HepG2 (cell line): ENCODE measurements around the gene GRK6. TPM values are rescaled to one million over a fixed set of nuclear protein-coding genes. Genes with fewer than 3 reads are reported as not detected.

Source experiments
- AGO1 ChIP-seq: fragments of 200-400 bp; formaldehyde crosslinking; IDR thresholded peaks from 2 replicates; pipeline ENCODE4 v1.6.1; 2017; ENCODE audit warnings: mild to moderate bottlenecking, low read depth, low read length, moderate library complexity; ENCODE audit not compliant: poor library complexity, severe bottlenecking
- BHLHE40 ChIP-seq: IDR thresholded peaks from 2 replicates; pipeline ENCODE4 v1.6.1; 2011; ENCODE audit warnings: low read length, improper control_type of control experiment
- CEBPZ ChIP-seq: IDR thresholded peaks from 2 replicates; pipeline ENCODE4 v1.6.1; 2012; ENCODE audit warnings: low read length, improper control_type of control experiment
- EED ChIP-seq: sonication (generic); formaldehyde crosslinking; IDR thresholded peaks from 2 replicates; pipeline ENCODE4 v1.5.0; 2020; ENCODE audit warnings: mild to moderate bottlenecking, missing genetic modification reagents
- FOSL1 ChIP-seq: sonication (generic); formaldehyde crosslinking; IDR thresholded peaks from 2 replicates; pipeline ENCODE4 v1.9.0; 2021; ENCODE audit warnings: missing genetic modification reagents, borderline replicate concordance
- FOXO1 ChIP-seq: sonication (generic); formaldehyde crosslinking; IDR thresholded peaks from 2 replicates; pipeline ENCODE4 v1.4.0; 2020; ENCODE audit warnings: missing genetic modification reagents
- HMGA1 ChIP-seq: sonication (generic); formaldehyde crosslinking; conservative IDR thresholded peaks from 2 replicates; pipeline ENCODE4 v1.4.0; 2020; ENCODE audit warnings: missing genetic modification reagents
- JDP2 ChIP-seq: sonication (generic); formaldehyde crosslinking; IDR thresholded peaks from 2 replicates; pipeline ENCODE4 v1.8.1; 2022; ENCODE audit warnings: missing genetic modification reagents, borderline replicate concordance
- LCORL ChIP-seq, 2 experiments: fragments of 450-650 bp in 1 of 2; sonication (generic) in 1 of 2; formaldehyde crosslinking in 1 of 2; IDR thresholded peaks; 2 replicates each; pipeline versions ENCODE4 v1.5.0 to v1.6.1; 2017 to 2020; ENCODE audit warnings: antibody characterized with exemption in 1 of 2, missing genetic modification reagents in 1 of 2
- MAFG ChIP-seq: sonication (generic); formaldehyde crosslinking; IDR thresholded peaks from 2 replicates; pipeline ENCODE4 v1.5.1; 2020; ENCODE audit warnings: mild to moderate bottlenecking, missing genetic modification reagents
- RBM22 ChIP-seq: fragments of 200-400 bp; formaldehyde crosslinking; optimal IDR thresholded peaks from 2 replicates; pipeline ENCODE3; 2017; ENCODE audit warnings: mild to moderate bottlenecking, low read length, moderate library complexity
- TEAD3 ChIP-seq: optimal IDR thresholded peaks from 2 replicates; pipeline ENCODE3; 2016; ENCODE audit warnings: borderline replicate concordance
- ZFX ChIP-seq: sonication (generic); formaldehyde crosslinking; IDR thresholded peaks from 2 replicates; pipeline ENCODE4 v1.4.0; 2020; ENCODE audit warnings: mild to moderate bottlenecking, low read depth, missing genetic modification reagents, moderate library complexity
- ZNF510 ChIP-seq: sonication (generic); formaldehyde crosslinking; IDR thresholded peaks from 2 replicates; pipeline ENCODE4 v1.4.0; 2020; ENCODE audit warnings: low read depth, mild to moderate bottlenecking, missing genetic modification reagents
- ZNF737 ChIP-seq: sonication (generic); formaldehyde crosslinking; IDR thresholded peaks from 2 replicates; pipeline ENCODE4 v1.5.0; 2020; ENCODE audit warnings: missing genetic modification reagents, mild to moderate bottlenecking, borderline replicate concordance
- polyA plus RNA-seq, 8 experiments: library from polyadenylated mRNA; depleted of rRNA in 3 of 8; stranded (reverse) in 7 of 8; unstranded in 1 of 8; fragments of >200 nt; fragmentation: Illumina TruSeq in 4 of 8; extraction: Trizol in 4 of 8; gene quantifications; 2 replicates each; pipeline versions ENCODE4 v1.2.1 to v1.2.3, GENCODE V29; 2011 to 2016; ENCODE audit warnings: low read depth in 4 of 8, missing spikeins in 1 of 8, mixed read lengths in 1 of 8; ENCODE audit not compliant: insufficient read depth in 1 of 8
- total RNA-seq, 5 experiments: library from RNA; depleted of rRNA; stranded (reverse); fragments of >200 nt; fragmentation: Illumina TruSeq; extraction: Trizol; gene quantifications; 2 replicates each; pipeline ENCODE4 v1.2.3, GENCODE V29; 2016; ENCODE audit warnings: low read depth in 1 of 5
- TF ChIP-seq, protein P1 (sequence below): sonication (generic); formaldehyde crosslinking; IDR thresholded peaks from 2 replicates; pipeline ENCODE4 v1.4.0; 2020; ENCODE audit warnings: missing genetic modification reagents
- TF ChIP-seq, protein P2 (sequence below): sonication (generic); formaldehyde crosslinking; IDR thresholded peaks from 2 replicates; pipeline ENCODE4 v1.5.0; 2020; ENCODE audit warnings: missing genetic modification reagents
- TF ChIP-seq, protein P3 (sequence below): sonication (generic); formaldehyde crosslinking; IDR thresholded peaks from 2 replicates; pipeline ENCODE4 v1.4.0; 2020; ENCODE audit warnings: missing genetic modification reagents, borderline replicate concordance
- TF ChIP-seq, protein P4 (sequence below): sonication (generic); formaldehyde crosslinking; IDR thresholded peaks from 2 replicates; pipeline ENCODE4 v1.4.0; 2020; ENCODE audit warnings: missing genetic modification reagents

GRK6 gene
- total and polyA plus RNA-seq, 2 of the 13 experiments (the other 11 are each of a cell fraction or from before 2014, with no cell fraction given), result 13.2 to 19.9 TPM

GRCh38 chr5:177440211-177440989 lies 13.9 kb downstream of the GRK6 start (continued):
- TF ChIP-seq, protein P1, sequence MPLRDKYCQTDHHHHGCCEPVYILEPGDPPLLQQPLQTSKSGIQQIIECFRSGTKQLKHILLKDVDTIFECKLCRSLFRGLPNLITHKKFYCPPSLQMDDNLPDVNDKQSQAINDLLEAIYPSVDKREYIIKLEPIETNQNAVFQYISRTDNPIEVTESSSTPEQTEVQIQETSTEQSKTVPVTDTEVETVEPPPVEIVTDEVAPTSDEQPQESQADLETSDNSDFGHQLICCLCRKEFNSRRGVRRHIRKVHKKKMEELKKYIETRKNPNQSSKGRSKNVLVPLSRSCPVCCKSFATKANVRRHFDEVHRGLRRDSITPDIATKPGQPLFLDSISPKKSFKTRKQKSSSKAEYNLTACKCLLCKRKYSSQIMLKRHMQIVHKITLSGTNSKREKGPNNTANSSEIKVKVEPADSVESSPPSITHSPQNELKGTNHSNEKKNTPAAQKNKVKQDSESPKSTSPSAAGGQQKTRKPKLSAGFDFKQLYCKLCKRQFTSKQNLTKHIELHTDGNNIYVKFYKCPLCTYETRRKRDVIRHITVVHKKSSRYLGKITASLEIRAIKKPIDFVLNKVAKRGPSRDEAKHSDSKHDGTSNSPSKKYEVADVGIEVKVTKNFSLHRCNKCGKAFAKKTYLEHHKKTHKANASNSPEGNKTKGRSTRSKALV (CRISPR knock-in tag), result no peak
- TF ChIP-seq, protein P2, sequence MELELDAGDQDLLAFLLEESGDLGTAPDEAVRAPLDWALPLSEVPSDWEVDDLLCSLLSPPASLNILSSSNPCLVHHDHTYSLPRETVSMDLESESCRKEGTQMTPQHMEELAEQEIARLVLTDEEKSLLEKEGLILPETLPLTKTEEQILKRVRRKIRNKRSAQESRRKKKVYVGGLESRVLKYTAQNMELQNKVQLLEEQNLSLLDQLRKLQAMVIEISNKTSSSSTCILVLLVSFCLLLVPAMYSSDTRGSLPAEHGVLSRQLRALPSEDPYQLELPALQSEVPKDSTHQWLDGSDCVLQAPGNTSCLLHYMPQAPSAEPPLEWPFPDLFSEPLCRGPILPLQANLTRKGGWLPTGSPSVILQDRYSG (CRISPR knock-in tag), result no peak
- TF ChIP-seq ZNF737 (CRISPR knock-in tag) (no peak), ZNF510 (CRISPR knock-in tag) (no peak), JDP2 (CRISPR knock-in tag) (no peak), HMGA1 (CRISPR knock-in tag) (no peak), TEAD3 (CRISPR knock-in tag) (no peak), CEBPZ (no peak), LCORL (IDR thresholded peaks at IDR 0.05) (no peak), LCORL (CRISPR knock-in tag; IDR thresholded peaks at IDR 0.05) (no peak), BHLHE40 (no peak), MAFG (CRISPR knock-in tag) (no peak), FOXO1 (CRISPR knock-in tag) (no peak), RBM22 (peak; percentile 88), ZFX (CRISPR knock-in tag) (no peak), EED (CRISPR knock-in tag) (no peak), FOSL1 (CRISPR knock-in tag) (no peak), AGO1 (peak; percentile 71)
- TF ChIP-seq, protein P3, sequence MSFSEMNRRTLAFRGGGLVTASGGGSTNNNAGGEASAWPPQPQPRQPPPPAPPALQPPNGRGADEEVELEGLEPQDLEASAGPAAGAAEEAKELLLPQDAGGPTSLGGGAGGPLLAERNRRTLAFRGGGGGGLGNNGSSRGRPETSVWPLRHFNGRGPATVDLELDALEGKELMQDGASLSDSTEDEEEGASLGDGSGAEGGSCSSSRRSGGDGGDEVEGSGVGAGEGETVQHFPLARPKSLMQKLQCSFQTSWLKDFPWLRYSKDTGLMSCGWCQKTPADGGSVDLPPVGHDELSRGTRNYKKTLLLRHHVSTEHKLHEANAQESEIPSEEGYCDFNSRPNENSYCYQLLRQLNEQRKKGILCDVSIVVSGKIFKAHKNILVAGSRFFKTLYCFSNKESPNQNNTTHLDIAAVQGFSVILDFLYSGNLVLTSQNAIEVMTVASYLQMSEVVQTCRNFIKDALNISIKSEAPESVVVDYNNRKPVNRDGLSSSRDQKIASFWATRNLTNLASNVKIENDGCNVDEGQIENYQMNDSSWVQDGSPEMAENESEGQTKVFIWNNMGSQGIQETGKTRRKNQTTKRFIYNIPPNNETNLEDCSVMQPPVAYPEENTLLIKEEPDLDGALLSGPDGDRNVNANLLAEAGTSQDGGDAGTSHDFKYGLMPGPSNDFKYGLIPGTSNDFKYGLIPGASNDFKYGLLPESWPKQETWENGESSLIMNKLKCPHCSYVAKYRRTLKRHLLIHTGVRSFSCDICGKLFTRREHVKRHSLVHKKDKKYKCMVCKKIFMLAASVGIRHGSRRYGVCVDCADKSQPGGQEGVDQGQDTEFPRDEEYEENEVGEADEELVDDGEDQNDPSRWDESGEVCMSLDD (CRISPR knock-in tag), result no peak
- TF ChIP-seq, protein P4, sequence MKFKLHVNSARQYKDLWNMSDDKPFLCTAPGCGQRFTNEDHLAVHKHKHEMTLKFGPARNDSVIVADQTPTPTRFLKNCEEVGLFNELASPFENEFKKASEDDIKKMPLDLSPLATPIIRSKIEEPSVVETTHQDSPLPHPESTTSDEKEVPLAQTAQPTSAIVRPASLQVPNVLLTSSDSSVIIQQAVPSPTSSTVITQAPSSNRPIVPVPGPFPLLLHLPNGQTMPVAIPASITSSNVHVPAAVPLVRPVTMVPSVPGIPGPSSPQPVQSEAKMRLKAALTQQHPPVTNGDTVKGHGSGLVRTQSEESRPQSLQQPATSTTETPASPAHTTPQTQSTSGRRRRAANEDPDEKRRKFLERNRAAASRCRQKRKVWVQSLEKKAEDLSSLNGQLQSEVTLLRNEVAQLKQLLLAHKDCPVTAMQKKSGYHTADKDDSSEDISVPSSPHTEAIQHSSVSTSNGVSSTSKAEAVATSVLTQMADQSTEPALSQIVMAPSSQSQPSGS (CRISPR knock-in tag), result no peak
- TF ChIP-seq, all 625 proteins: peak for 4
